Measurements from ENCODE around the gene EPHA1. TPM values are rescaled to one million over a fixed set of nuclear protein-coding genes. Genes with fewer than 3 reads are reported as not detected.
A peak's percentile ranks its signal among the peaks of the same experiment; 100 is the strongest.

EPHA1 gene
- total and polyA plus RNA-seq, 2 donors (not counting 1 experiment from before 2014, with no cell fraction given) = 0.39 to 0.49 TPM

- intact Hi-C loops (cut with micrococcal nuclease) = no loop called here
- DNase-seq = peak; percentile 55
- H3K9ac ChIP-seq (ENCODE audit: low read length) = no peak overlapping the region
- ATAC-seq (ENCODE audit: low read depth) = peak; percentile 88
- peaks cover 7 to 9% of the 10 kb centered on the region in 2 donors for H3K4me1 ChIP-seq (ENCODE audit: control insufficient read depth in 2 of 2, insufficient read depth in 2 of 2, low read length in 2 of 2)
- no peak overlapping the region for H3K27ac ChIP-seq (ENCODE audit: low read length in 2 of 2)
- no peaks in the 10 kb centered on the region for H3K36me3 ChIP-seq (replicated peaks in 1 of 2; ENCODE audit: control extremely low read depth in 1 of 2, control insufficient read depth in 1 of 2, extremely low read depth in 1 of 2, insufficient read depth in 2 of 2, low read length in 1 of 2)
- H3K4me1 Mint-ChIP-seq = peaks cover 7% of the 10 kb centered on the region
- WGBS (ENCODE audit: insufficient coverage) = 11% methylated on average over 35 of the region's 35 CpGs
- peaks cover 0 to 10% (median 4%) of the 10 kb centered on the region in 4 experiments for H3K27me3 ChIP-seq (replicated peaks in 1 of 4; ENCODE audit: control extremely low read depth in 1 of 4, control insufficient read depth in 3 of 4, insufficient read depth in 4 of 4, low read length in 3 of 4)
- H3K9me3 ChIP-seq (ENCODE audit: control extremely low read depth in 1 of 3, control insufficient read depth in 2 of 3, insufficient read depth in 1 of 3, low read length in 2 of 3) = no peaks in the 10 kb centered on the region
- H3K9me3 Mint-ChIP-seq (ENCODE audit: insufficient read depth) = no peaks in the 10 kb centered on the region
- H3K79me2 ChIP-seq (ENCODE audit: control insufficient read depth, insufficient read depth, low read length) = no peaks in the 10 kb centered on the region
- H3K27me3 Mint-ChIP-seq = peaks cover 40% of the 10 kb centered on the region
- no peak for TF ChIP-seq EZH2 (IDR thresholded peaks at IDR 0.05; ENCODE audit: borderline replicate concordance, insufficient read depth, low read depth, low read length, poor library complexity, severe bottlenecking)
- peak; percentile 63 for TF ChIP-seq CTCF (IDR thresholded peaks at IDR 0.05)
- H3K27ac Mint-ChIP-seq = no peak overlapping the region
- ChIA-PET CTCF (interaction anchor here (1.0 to 3.1 kb wide), 8 partner anchors 9 to 105 kb away, joined by 3 to 15 read pairs (median 4); no protein-coding TSS in a partner anchor), POLR2A (no interaction called here)
- peak overlapping the region in 3 of 5 experiments; percentile 14 to 27 (median 23) for H3K4me3 ChIP-seq (ENCODE audit: control extremely low read depth in 1 of 5, extremely low read depth in 1 of 5, insufficient read depth in 1 of 5, low read depth in 2 of 5, low read length in 4 of 5)
- no peaks in the 10 kb centered on the region for H4K20me1 ChIP-seq (ENCODE audit: control insufficient read depth, insufficient read depth, low read length, poor library complexity, severe bottlenecking)
- peak overlapping the region; percentile 57 for H2AFZ ChIP-seq (ENCODE audit: insufficient read depth, low read depth, low read length, poor library complexity, severe bottlenecking)
- H3K4me3 Mint-ChIP-seq = peak overlapping the region; percentile 69
- H3K4me2 ChIP-seq (replicated peaks; ENCODE audit: low read depth, low read length, poor library complexity, severe bottlenecking) = peak overlapping the region; percentile 56
Measured at GRCh38 chr7:143345428-143345900, 63.2 kb downstream of the EPHA1 start.

- no peak for ATAC-seq (ENCODE audit: low read depth)
Measured at GRCh38 chr7:143343596-143343995, 65.1 kb downstream of the EPHA1 start.

More at GRCh38 chr7:143343596-143343995, 65.1 kb downstream of the EPHA1 start:
- H3K27ac Mint-ChIP-seq = no peak overlapping the region
- no peaks in the 10 kb centered on the region for H3K36me3 ChIP-seq (replicated peaks in 1 of 2; ENCODE audit: control extremely low read depth in 1 of 2, control insufficient read depth in 1 of 2, extremely low read depth in 1 of 2, insufficient read depth in 2 of 2, low read length in 1 of 2)
- no peaks in the 10 kb centered on the region for H3K9me3 Mint-ChIP-seq (ENCODE audit: insufficient read depth)
- H4K20me1 ChIP-seq (ENCODE audit: control insufficient read depth, insufficient read depth, low read length, poor library complexity, severe bottlenecking) = no peaks in the 10 kb centered on the region
- no peak overlapping the region for H3K9ac ChIP-seq (ENCODE audit: low read length)
- no peak overlapping the region for H2AFZ ChIP-seq (ENCODE audit: insufficient read depth, low read depth, low read length, poor library complexity, severe bottlenecking)
- CTCF ChIA-PET = interaction anchor here (0.8 to 3.1 kb wide), 4 partner anchors 34 to 104 kb away, joined by 3 to 15 read pairs (median 4); no protein-coding TSS in a partner anchor
- no peaks in the 10 kb centered on the region for H3K9me3 ChIP-seq (ENCODE audit: control extremely low read depth in 1 of 3, control insufficient read depth in 2 of 3, insufficient read depth in 1 of 3, low read length in 2 of 3)
- peaks cover 7 to 9% of the 10 kb centered on the region in 2 donors for H3K4me1 ChIP-seq (ENCODE audit: control insufficient read depth in 2 of 2, insufficient read depth in 2 of 2, low read length in 2 of 2)
- H3K4me3 ChIP-seq (ENCODE audit: control extremely low read depth in 1 of 5, extremely low read depth in 1 of 5, insufficient read depth in 1 of 5, low read depth in 2 of 5, low read length in 4 of 5) = no peak overlapping the region
- H3K79me2 ChIP-seq (ENCODE audit: control insufficient read depth, insufficient read depth, low read length) = no peaks in the 10 kb centered on the region
- no peak overlapping the region for H3K4me2 ChIP-seq (replicated peaks; ENCODE audit: low read depth, low read length, poor library complexity, severe bottlenecking)
- POLR2A ChIA-PET = no interaction called here
- no peak for DNase-seq
- WGBS (ENCODE audit: insufficient coverage) = 100% methylated on average over 2 of the region's 3 CpGs
- TF ChIP-seq CTCF (IDR thresholded peaks at IDR 0.05) (no peak), EZH2 (IDR thresholded peaks at IDR 0.05; ENCODE audit: borderline replicate concordance, insufficient read depth, low read depth, low read length, poor library complexity, severe bottlenecking) (no peak)
- peaks cover 7% of the 10 kb centered on the region for H3K4me1 Mint-ChIP-seq
- H3K27ac ChIP-seq (ENCODE audit: low read length in 2 of 2) = no peak overlapping the region
- H3K4me3 Mint-ChIP-seq = no peak overlapping the region
- peaks cover 40% of the 10 kb centered on the region for H3K27me3 Mint-ChIP-seq
- peaks cover 0 to 16% (median 6%) of the 10 kb centered on the region in 4 experiments for H3K27me3 ChIP-seq (replicated peaks in 1 of 4; ENCODE audit: control extremely low read depth in 1 of 4, control insufficient read depth in 3 of 4, insufficient read depth in 4 of 4, low read length in 3 of 4)
- intact Hi-C loops (cut with micrococcal nuclease) = no loop called here
